ENCODE data around the gene WRNIP1. TPM values are rescaled to one million over a fixed set of nuclear protein-coding genes. Genes with fewer than 3 reads are reported as not detected.

WRNIP1 gene
- total and polyA plus RNA-seq, 10 of the 15 experiments (the other 5 are each of a cell fraction or from before 2014, with no cell fraction given), result 9.3 to 30.5 (median 24.3) TPM

- no peak for TF ChIP-seq REST (IDR thresholded peaks at IDR 0.05; ENCODE audit: low read depth, low read length)
- no peak for TF ChIP-seq MEF2A (IDR thresholded peaks at IDR 0.05; ENCODE audit: insufficient read depth, low read depth, low read length)
- TF ChIP-seq TAF1 (IDR thresholded peaks at IDR 0.05; ENCODE audit: borderline replicate concordance, low read depth, low read length), result no peak
- no peak for TF ChIP-seq BCL11A (IDR thresholded peaks at IDR 0.05; ENCODE audit: low read depth, low read length)
Measured at GRCh38 chr6:2820415-2820814, 55.2 kb downstream of the WRNIP1 start (continued).

- no peaks in the 10 kb centered on the region for H3K79me2 ChIP-seq (ENCODE audit: control insufficient read depth, insufficient read depth, low read length)
- no peak overlapping the region for H3K4me2 ChIP-seq (ENCODE audit: control insufficient read depth, insufficient read depth)
- no peaks in the 10 kb centered on the region for H4K20me1 ChIP-seq (ENCODE audit: control insufficient read depth, insufficient read depth)
- no peak overlapping the region for H3K4me3 ChIP-seq
- intact Hi-C loops (cut with micrococcal nuclease; ENCODE audit: unreplicated experiment), result no loop called here
- WGBS (ENCODE audit: insufficient coverage, insufficient replicate concordance, low lambda C conversion rate, missing lambda C conversion rate), result 55% methylated on average over 3 of the region's 3 CpGs
- H3K27me3 ChIP-seq (replicated peaks in 1 of 2; ENCODE audit: control insufficient read depth in 2 of 2, insufficient read depth in 2 of 2, low read length in 1 of 2), result peaks cover 1 to 8% of the 10 kb centered on the region in 2 experiments; a peak in 2 of 4 replicates
- H3K9ac ChIP-seq (ENCODE audit: control insufficient read depth, insufficient read depth, low read length), result no peak overlapping the region
- BruUV-seq (replicated peaks), result no TSS peak
- DNase-seq (ENCODE audit: low read depth, low spot score), result no peak
- no peak overlapping the region for H2AFZ ChIP-seq (ENCODE audit: control insufficient read depth, low read depth, low read length)
- POLR2A ChIA-PET, result no interaction called here
- FAIRE-seq, result no peak
- TF ChIP-seq STAT3 (IDR thresholded peaks at IDR 0.05; ENCODE audit: low read depth, low read length), result no peak
- no peak for TF ChIP-seq ZZZ3 (IDR thresholded peaks at IDR 0.05; ENCODE audit: control insufficient read depth, insufficient read length, low read depth)
- TF ChIP-seq FOXK2 (IDR thresholded peaks at IDR 0.05), result no peak
- no peak for TF ChIP-seq IRF4 (IDR thresholded peaks at IDR 0.05; ENCODE audit: low read depth, low read length)
- no peaks in the 10 kb centered on the region for H3K9me3 ChIP-seq (replicated peaks; ENCODE audit: control insufficient read depth, insufficient read depth, low read length)
- CTCF ChIA-PET, result no interaction called here
- SMC1A ChIA-PET (ENCODE audit: uncharacterized antibody, unreplicated experiment), result interaction anchor here (0.6 kb wide), 1 partner anchor 150 kb away, joined by 3 read pairs; the partner anchor contains the start of gene SERPINB6
- RAD21 ChIA-PET (ENCODE audit: unreplicated experiment), result no interaction called here
- H3K4me1 ChIP-seq (ENCODE audit: control insufficient read depth, insufficient read depth, low read length), result no peaks in the 10 kb centered on the region
- H3K27ac ChIP-seq (ENCODE audit: control insufficient read depth, insufficient read depth), result no peak overlapping the region
- no peaks in the 10 kb centered on the region for H3K36me3 ChIP-seq (ENCODE audit: control insufficient read depth in 2 of 2, insufficient read depth in 2 of 2, low read length in 1 of 2)
- in situ Hi-C loops (cut with MboI), result no loop called here
- no peak for ATAC-seq
Measured at GRCh38 chr6:2821554-2821953, 56.4 kb downstream of the WRNIP1 start.

Data from GM12878 (cell line).